ENCODE measurements around the gene NSG2.
"Not testable (repeated sequence)": the region's sequence is repeated elsewhere in the genome, so short reads cannot be mapped to it uniquely, and the experiment has no call there.

NSG2 gene

DNA sequence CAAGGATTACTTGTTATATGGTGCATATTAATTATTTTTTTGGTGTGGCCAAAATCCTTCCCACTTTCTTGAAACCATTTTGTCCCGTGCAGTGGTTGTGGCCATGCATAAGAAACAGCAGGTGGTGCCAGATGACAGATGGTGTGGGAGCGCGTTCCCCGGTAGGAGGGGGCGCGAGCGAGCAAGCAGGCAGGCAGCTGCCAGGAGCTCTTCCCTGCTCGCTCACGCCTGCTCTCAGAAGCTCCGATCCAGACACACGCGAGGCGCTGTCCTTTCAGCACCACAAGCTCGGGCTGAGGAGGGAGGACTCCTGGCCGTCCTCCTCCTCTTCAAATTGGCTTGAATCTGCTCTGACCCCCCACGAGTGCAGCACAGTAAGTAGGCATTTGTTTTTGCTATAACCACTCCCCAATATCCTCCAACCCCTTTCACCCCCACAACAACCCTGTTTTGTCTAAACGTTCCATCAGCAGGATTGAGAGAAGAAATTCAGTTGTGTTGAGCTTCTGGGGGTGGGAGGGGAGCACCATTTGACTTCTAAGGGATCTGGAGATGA lies at the start of gene NSG2:
Gene NSG2, plus strand, starts transcription at position 237 of the 556 bp plus-strand sequence. CDS start 1,050 bp downstream, outside the sequence.
- in situ Hi-C loops (cut with MboI; ENCODE audit: low sequenced_read_pairs) = no loop called here

DNA sequence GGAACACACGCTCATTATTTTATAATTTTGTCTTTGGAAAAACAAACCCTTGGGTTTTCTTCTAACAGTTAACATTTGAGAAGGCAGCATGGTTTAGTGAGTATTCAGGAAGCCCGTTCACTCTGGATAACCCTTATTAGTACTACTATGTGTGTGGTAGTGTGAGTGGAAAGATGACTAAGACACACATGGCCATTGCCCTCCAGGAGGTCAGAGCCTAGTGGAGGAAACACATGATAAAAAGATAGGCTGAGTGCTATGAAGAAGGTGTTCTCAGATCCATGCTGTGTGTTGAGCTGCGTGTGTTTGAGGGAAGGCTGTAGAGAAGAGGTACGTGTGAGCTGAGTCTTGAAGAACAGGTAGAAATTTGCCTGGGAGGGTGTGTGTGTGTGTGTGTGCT lies 48.2 kb upstream of the NSG2 start:
- in situ Hi-C loops (cut with MboI; ENCODE audit: low sequenced_read_pairs) = no loop called here

DNA sequence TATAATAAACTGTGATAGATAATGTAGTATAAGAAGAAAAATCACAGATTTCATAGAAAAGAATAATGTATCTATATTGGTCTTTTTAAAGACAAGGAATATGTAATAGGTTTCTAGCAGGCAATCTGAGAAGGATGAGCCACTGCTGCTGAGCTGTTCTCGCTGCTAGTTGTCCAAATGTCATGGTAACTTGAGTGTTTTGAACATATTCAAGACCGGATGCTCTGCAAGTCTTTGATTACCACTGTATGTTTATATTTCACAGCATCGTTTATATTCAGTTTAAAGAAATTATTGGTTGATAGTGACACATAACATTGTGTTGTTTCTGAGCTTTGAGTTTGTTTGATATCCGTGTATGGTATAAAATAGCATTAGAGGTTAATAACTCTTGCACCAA lies 47.0 kb upstream of the NSG2 start:
- in situ Hi-C loops (cut with MboI; ENCODE audit: low sequenced_read_pairs) = no loop called here

DNA sequence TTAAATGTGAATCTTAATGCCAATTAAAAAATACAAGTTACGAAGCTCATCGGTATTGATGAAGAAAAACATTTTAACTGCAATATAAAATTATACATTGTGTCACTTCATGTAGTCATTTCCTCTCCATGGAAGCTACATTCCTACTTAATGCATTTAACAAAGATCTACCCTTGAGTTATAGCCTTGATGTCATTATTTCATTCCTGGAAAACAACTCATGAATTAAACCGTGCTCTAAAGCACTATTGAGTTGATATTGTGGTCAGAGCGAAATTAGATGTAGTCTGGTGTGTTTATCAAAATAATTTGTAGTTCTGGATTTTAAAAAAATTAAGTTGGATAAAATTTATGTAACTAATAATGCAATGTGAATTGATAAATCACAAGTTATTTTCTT lies 45.4 kb upstream of the NSG2 start:
- in situ Hi-C loops (cut with MboI; ENCODE audit: low sequenced_read_pairs) = no loop called here

DNA sequence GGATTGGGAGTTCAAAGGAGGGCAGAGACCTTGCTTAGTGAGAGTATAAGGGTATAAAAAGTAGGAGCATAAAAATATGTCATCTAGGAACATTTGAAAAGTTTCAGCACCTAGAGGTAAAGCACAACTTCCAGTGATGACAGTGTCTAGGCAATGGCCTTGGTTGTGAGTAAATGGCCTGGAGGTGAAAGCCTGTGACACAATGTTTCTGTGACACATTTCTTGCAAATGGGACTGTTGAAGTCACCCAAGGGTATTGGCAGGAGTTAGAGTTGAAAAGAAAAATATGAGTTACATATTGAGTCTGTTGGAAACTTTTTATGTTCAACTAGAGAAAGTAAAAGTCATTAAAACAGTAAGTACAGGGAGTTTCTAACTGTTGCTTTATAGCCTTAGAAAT lies 41.7 kb upstream of the NSG2 start:
- in situ Hi-C loops (cut with MboI; ENCODE audit: low sequenced_read_pairs) = no loop called here

DNA sequence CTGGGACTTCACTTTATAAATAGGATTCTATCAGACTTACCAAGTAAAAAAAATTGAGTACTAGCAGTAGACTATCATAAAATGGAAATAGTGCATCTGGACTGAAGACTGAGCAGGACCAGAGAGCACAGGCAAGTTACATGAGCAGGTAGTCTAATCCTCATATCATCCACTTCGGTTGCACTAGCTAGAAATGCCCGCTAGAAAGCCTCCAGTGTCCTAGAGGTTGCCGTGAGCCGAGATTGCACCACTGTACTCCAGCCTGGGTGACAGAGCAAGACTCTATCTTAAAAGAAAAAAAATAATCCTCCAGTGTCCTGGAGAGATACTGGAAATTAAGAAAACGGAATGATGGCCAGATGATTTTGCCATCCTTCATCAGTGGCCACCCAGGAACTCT lies 36.6 kb upstream of the NSG2 start:
- in situ Hi-C loops (cut with MboI; ENCODE audit: low sequenced_read_pairs) = no loop called here

DNA sequence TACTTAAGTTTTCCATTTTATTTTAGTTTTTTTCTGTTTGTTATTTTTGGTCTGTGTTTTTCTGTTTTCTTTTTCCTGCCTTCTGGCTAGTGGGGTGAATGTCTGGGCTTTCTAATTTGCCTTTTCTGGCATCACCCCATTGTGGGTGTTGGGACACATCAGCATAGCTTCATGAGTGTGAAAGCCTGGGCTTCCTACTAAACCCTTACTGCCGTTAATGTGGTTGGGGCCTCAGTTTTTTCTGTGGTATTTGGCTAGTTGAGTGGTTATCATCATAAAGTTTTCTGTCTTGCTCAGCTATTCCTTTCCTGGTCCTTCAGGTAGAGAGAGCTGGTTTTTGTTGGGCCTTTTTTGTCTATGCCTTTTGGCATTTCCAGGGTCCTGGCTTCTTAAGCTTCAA lies 35.1 kb upstream of the NSG2 start:
- in situ Hi-C loops (cut with MboI; ENCODE audit: low sequenced_read_pairs) = no loop called here

DNA sequence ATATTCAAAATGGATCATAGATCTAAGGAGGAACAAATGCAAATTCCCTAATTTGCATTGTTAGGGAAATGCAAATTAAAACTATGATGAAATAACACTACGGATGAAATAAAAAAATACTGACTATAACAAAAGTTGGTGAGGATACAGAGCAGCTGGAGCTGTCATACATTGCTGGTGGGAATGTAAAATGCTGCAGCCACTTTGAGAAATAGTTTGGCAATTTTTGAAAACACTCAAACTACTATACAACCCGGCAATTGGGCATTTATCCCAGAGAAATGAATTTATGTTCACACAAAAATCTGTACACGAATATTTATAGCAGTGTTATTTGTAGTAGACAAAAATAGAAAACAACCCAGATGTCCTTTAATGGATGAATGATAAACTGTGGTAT lies 34.1 kb upstream of the NSG2 start:
- in situ Hi-C loops (cut with MboI; ENCODE audit: low sequenced_read_pairs) = no loop called here

DNA sequence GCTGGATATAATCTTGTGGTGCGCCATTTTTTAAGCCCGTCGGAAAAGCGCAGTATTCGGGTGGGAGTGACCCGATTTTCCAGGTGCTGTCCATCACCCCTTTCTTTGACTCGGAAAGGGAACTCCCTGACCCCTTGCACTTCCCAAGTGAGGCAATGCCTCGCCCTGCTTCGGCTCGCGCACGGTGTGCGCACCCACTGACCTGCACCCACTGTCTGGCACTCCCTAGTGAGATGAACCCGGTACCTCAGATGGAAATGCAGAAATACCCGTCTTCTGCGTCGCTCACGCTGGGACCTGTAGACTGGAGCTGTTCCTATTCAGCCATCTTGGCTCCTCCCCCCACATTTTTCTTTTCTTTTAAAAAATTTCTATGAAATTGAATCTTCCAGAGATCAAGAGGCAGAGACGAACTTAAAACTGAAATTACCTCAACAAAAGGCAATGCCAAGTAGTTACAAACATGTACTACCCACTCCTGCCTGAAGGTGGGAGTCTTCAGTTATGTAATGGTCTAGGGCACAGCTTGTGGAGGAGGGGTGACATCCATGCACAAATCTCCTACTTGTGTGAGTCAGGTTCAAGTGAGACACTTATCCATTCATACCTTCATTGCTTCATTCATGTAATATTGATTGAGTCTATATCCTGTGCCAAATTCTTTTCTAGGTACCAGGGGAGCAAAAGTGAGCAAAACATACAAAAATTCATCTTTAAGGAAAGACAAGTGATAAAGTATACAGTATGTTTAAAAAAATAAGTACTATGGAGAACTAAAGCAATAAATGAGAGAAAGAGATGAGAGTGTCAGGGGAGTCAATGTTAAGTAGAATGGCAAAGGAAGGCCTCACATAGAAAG lies 25.2 kb upstream of the NSG2 start:
- in situ Hi-C loops (cut with MboI; ENCODE audit: low sequenced_read_pairs) = not testable (repeated sequence)

DNA sequence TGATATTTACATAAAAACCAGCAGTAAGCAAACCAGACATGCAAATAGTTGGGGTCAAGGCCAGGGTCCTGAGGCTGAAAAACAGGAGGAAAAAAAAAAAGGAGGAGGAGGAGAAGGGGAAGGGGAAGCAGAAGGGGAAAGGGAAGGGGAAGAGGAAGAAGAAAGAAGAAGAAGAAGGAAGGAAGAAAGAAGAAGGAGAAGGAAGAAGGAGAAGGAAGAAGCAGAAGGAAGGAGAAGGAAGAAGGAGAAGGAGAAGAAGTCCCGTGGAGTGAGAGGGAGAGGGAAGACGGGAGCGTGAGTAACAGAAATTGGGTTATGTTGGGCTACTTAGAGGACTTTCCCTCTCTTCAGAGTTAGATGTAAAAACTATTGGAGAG lies 24.6 kb upstream of the NSG2 start:
- in situ Hi-C loops (cut with MboI; ENCODE audit: low sequenced_read_pairs) = no loop called here

DNA sequence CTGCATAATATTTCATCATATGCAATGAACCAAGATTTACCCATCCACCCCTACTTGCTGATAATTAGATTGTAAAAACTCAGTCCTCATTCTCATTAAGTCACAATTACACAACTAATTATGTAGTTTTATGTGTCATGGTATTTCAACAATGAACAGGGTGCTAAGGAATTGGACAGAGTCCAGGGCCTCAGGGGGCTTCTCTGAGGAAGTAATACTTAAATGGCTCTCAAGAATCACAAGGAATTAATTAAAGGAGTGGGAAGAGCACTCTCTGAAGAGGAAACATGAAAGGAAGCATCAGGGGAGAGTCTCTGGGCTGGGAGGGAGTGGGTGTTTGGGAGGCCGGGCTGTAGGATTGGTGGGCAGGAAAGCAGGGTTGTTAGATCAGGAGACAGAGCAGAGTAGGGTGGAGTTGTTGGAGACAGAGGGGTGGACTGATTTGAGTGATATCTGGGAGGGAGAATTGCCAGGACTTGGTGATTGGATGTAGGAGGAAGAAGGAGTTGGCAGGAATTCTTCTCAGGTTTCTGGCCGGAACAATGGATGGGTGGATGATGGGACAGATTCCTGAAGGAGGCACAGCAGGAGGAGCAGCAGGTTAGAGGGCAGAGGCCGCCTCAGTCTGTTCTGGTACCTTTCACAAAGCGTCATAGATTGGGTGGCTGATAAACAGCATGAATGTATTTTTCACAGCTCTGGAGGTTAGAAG lies 23.0 kb upstream of the NSG2 start:
- in situ Hi-C loops (cut with MboI; ENCODE audit: low sequenced_read_pairs) = no loop called here

DNA sequence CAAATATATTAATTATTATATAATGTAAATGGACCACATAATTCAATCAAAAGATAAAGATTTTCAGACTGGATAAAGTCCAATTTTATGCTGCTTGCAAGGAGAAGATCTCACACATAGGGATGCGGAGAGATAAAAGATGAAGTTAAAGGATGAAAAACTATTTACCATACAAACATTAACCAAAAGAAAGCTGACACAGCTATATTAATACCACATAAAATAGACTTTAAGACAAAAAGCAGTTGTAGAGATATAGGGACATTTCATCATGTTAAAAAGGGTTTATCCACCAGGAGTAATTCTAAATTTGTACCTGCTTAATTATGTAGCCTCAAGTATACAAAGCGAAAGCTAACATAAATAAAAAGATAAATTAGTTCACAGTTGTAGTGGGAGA lies 15.2 kb upstream of the NSG2 start:
- in situ Hi-C loops (cut with MboI; ENCODE audit: low sequenced_read_pairs) = no loop called here

DNA sequence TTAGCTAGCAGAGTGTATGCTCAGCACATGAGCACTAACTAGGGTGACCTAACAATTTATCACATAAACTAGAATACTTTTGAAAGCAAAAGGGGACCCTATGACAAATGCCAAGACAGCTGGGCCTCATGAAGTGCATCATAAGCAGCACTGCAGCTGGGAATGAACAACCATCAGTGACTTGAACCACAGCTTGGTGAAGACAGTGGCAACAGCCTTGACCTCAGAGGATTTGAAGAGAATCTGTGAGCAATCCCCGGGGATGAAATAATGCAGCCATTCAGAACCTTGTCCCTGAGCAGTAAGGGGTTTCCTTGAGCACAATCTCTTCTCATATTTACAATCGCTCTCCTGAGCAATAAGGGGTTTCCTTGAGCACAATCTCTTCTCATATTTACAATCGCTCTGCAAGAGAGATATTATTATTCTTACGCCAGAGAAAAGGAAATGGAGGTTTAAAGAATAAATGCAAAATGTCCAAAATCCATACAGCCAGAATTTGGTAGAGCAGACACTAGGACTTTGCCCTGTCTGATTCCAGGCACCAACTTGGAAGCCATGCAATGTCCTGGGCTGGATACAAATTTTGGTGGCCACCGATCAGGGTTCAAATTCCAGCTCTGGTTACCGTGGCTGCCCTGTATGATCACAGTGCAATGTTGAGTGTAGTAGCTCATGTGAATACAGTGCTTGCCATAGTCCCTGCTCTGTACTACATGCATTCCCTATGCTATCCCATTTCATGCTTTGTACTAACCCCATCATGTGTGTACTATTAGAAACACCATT lies 846 bp upstream of the NSG2 start:
- in situ Hi-C loops (cut with MboI; ENCODE audit: low sequenced_read_pairs) = no loop called here

DNA sequence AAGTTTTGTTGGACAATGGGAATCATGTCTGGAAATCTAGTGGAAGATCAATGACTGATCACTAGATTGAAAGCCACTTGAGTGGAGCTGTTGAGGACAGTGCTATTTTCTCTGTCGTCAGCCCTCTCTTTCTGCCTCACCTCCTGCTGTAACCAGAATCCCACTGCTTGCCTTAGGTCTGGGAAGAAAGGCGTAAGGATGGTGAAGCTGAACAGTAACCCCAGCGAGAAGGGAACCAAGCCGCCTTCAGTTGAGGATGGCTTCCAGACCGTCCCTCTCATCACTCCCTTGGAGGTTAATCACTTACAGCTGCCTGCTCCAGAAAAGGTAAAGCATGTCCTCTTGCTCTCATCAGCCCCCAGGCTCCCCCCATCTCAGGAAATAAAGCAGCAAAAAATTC lies 1.1 kb downstream of the NSG2 start:
- in situ Hi-C loops (cut with MboI; ENCODE audit: low sequenced_read_pairs) = no loop called here

DNA sequence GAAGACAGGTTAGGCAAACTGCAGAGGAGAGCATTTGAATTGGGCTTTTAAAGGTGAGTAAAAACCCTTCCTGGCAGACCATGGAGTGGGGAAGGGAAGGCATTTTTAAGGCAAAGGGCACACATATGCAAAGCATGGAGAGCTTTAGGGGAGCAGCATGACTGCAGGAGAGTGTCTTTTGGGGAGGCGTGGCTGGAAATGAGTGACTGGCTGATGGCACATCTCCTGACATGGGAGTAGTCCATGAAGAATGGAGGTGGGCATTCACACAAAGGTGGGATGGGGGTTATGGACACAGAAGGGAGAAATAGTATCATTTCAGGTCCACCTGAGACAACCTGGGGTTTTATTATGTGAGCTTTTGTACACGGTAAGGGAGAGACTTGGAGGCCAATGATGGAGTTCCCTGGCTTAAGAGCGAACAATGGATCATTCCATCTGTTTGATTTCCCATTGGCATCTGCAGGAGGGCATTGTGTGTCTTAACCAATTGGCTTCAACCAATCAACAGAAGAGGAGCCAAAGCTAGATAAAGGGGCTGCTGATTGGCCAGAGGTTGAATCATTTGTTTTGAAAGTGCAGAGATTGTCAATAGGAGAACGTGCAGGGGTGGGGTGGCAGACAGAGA lies 2.1 kb downstream of the NSG2 start:
- in situ Hi-C loops (cut with MboI; ENCODE audit: low sequenced_read_pairs) = no loop called here

DNA sequence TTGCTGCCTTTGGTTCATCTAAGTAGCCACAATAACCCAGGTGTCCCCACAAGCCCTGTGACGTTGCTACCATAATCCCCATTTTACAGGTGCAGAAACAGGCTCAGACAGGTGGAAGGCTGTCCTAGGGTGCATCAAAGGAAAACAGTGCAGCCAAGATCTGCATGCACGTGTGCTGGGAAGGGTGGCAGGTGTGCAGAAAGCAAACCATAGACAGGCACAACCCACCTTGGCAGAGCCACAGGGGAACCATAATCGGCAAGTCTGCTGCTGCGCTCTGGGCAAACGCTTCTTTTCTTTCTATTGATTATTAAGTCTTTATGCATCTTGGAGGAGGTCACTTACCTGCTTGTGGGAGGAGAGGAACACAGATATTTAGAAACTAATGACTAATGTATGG lies 7.1 kb downstream of the NSG2 start:
- in situ Hi-C loops (cut with MboI; ENCODE audit: low sequenced_read_pairs) = no loop called here

DNA sequence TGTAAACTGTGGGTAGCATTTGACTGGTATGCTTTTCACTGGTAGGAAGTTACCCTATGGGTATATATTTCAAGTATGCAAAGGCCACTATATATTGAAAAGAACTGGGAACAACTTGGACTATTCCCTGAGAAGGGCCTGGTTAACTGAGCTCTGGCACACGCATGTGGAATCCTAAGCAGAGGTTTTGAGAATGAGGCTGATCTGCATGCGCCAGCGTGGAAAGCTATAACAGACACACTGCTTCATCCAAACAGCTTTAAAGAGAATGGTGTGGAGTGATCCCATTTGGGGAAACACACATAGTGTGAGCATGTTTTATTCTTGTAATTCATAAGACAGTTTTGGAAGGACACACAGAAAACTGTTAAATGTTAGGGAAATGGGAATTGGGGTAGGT lies 8.4 kb downstream of the NSG2 start:
- in situ Hi-C loops (cut with MboI; ENCODE audit: low sequenced_read_pairs) = no loop called here

DNA sequence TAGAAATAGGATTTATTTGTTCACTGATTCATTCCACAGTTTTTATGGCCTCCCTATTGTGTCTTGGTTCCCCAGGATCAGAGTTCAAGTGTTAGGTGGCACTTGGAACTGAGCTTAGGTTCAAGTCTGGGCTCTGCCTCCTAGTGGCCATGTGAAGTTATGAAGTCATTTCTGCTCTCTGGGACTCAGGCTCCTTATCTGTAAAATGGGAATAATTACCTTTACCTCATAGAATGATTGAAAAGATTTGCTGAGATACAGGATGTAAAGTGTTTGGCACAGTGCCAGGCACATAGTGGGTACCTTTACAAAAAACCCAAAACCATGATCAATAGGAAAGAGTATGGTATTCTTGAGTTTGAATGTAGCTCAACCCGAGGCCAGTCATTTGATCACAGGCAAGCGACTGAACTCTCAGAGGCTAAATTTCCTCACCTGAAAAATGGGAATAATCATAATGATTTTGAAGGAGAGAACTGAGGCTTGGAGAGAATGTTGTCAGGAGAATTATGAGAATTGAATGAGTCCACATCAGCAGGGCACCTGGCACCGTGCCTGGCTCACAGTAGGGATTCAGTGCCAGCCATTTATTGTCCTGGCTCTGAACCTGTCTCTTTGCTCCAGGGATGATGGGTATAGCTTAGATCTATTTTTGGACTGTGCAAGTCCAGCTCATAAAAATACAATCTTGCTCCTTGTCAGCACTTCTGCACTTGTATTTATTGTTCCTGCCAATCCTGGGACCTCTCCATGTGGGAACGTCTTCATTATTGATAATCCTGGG lies 10.8 kb downstream of the NSG2 start:
- in situ Hi-C loops (cut with MboI; ENCODE audit: low sequenced_read_pairs) = no loop called here

DNA sequence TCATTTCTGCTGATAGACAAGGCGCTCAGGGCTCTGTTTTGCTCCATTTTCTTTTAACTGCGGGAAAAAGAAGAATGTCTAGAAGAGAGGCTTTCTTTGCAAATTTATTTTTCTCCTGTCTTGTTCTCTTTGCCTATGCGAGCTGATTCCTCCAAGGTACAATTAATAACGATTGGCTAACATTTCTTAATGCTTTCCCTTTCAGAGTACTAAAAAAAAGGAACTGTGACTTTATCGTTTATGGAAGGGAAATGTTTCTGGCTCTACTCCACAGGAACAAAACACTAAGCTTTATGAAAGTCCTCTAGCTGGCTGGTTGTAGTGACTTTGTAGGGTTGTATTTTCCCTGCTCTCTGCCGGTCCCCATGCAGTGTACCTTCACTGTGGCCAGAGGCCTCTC lies 11.7 kb downstream of the NSG2 start:
- in situ Hi-C loops (cut with MboI; ENCODE audit: low sequenced_read_pairs) = no loop called here

DNA sequence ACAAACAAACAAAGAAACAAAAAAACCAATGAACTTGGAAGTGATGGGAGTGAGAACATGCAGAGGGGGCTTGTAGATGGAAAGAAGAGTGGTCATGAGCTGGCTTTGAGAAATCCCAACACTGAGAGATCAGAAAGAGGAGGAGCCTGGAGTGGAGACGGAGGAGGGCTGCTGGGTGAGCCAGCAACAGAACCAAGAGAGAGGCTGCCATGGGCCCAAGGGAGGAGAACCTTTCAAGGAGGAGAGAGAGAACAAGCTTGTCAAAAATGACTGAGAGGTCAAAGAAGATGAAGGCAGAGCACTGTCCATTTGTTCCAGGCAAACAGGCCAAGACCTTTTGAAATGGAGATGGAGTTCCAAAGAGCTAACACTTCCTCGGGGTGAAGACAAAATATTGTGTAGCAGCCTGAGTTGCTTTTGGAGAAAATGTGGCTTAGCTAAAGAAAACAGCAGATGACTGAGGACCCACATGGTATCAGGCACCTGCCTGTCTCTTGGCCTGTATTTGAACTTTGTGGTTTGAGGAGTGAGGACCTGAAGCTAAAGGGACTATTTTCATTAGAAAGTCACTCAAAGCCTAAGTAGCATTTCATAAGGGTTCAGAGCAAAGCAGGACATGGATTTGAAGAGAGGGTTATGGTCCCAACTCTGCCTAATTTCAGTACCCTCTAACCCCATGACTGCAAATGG lies 13.1 kb downstream of the NSG2 start:
- in situ Hi-C loops (cut with MboI; ENCODE audit: low sequenced_read_pairs) = no loop called here
